H9 (cell line): ENCODE data around the gene FMNL3. TPM values are rescaled to one million over a fixed set of nuclear protein-coding genes. Genes with fewer than 3 reads are reported as not detected.

Source experiments
- DNase-seq: peaks from one replicate; pipeline ENCODE4 v3.0.0-alpha.2; 2017
- H2AFZ ChIP-seq: one replicate; pipeline ENCODE4 v1.6.1; 2013; ENCODE audit warnings: mild to moderate bottlenecking, low read length, control low read depth, moderate library complexity
- H2AK5ac ChIP-seq: 2 replicates; pipeline ENCODE4 v1.6.1; 2013; ENCODE audit warnings: low read length, control low read depth, mixed read lengths; ENCODE audit not compliant: insufficient read length
- H2BK120ac ChIP-seq: one replicate; pipeline ENCODE4 v1.6.1; 2013; ENCODE audit warnings: low read depth, mild to moderate bottlenecking, low read length, control low read depth, inconsistent platforms; ENCODE audit not compliant: poor library complexity, severe bottlenecking
- H2BK12ac ChIP-seq: 2 replicates; pipeline ENCODE4 v1.6.1; 2013; ENCODE audit warnings: low read length, control low read depth, mixed read lengths, low read depth; ENCODE audit not compliant: insufficient read length
- H2BK15ac ChIP-seq: 2 replicates; pipeline ENCODE4 v1.6.1; 2013; ENCODE audit warnings: low read depth, low read length, control low read depth
- H2BK20ac ChIP-seq: one replicate; pipeline ENCODE4 v1.6.1; 2013; ENCODE audit warnings: low read depth, mild to moderate bottlenecking, low read length, control low read depth, inconsistent platforms; ENCODE audit not compliant: poor library complexity, severe bottlenecking
- H2BK5ac ChIP-seq: 2 replicates; pipeline ENCODE4 v1.6.1; 2013; ENCODE audit warnings: low read length, control low read depth, mixed read lengths; ENCODE audit not compliant: insufficient read length
- H3K14ac ChIP-seq: 2 replicates; pipeline ENCODE4 v1.6.1; 2013; ENCODE audit warnings: low read length, control low read depth; ENCODE audit not compliant: insufficient read depth
- H3K18ac ChIP-seq: 2 replicates; pipeline ENCODE4 v1.6.1; 2013; ENCODE audit warnings: low read depth, mild to moderate bottlenecking, mixed read lengths, low read length, control low read depth; ENCODE audit not compliant: insufficient read length
- H3K23ac ChIP-seq: 2 replicates; pipeline ENCODE4 v1.6.1; 2013; ENCODE audit warnings: low read length, control low read depth, mixed read lengths, low read depth; ENCODE audit not compliant: insufficient read length
- H3K23me2 ChIP-seq: 2 replicates; pipeline ENCODE4 v1.6.1; 2013; ENCODE audit warnings: low read depth, mild to moderate bottlenecking, mixed read lengths, low read length, control low read depth; ENCODE audit not compliant: insufficient read length, poor library complexity, severe bottlenecking
- H3K27ac ChIP-seq: 2 replicates; pipeline ENCODE4 v1.5.1; 2013; ENCODE audit warnings: low read length, control low read depth, mixed read lengths, low read depth; ENCODE audit not compliant: insufficient read length
- H3K27me3 ChIP-seq: 2 replicates; pipeline ENCODE4 v1.6.1; 2013; ENCODE audit warnings: low read length, control low read depth, inconsistent platforms; ENCODE audit not compliant: insufficient read depth
- H3K4ac ChIP-seq: 2 replicates; pipeline ENCODE4 v1.6.1; 2013; ENCODE audit warnings: low read depth, mild to moderate bottlenecking, control low read depth, inconsistent platforms, low read length, moderate library complexity
- H3K4me1 ChIP-seq: 2 replicates; pipeline ENCODE4 v1.6.1; 2013; ENCODE audit warnings: low read length, control low read depth, inconsistent platforms; ENCODE audit not compliant: insufficient read depth
- H3K4me2 ChIP-seq: 2 replicates; pipeline ENCODE4 v1.6.1; 2013; ENCODE audit warnings: low read length, control low read depth, mixed read lengths; ENCODE audit not compliant: insufficient read length, insufficient read depth
- H3K56ac ChIP-seq: 2 replicates; pipeline ENCODE4 v1.6.1; 2013; ENCODE audit warnings: low read depth, mild to moderate bottlenecking, mixed read lengths, low read length, control low read depth; ENCODE audit not compliant: insufficient read length
- H3K79me1 ChIP-seq: 2 replicates; pipeline ENCODE4 v1.6.1; 2013; ENCODE audit warnings: low read depth, mild to moderate bottlenecking, moderate library complexity, low read length, control low read depth, inconsistent platforms; ENCODE audit not compliant: insufficient read depth, poor library complexity, severe bottlenecking
- H3K79me2 ChIP-seq: 2 replicates; pipeline ENCODE4 v1.6.1; 2013; ENCODE audit warnings: low read length, control low read depth, inconsistent platforms; ENCODE audit not compliant: insufficient read depth
- H3K9ac ChIP-seq: 2 replicates; pipeline ENCODE4 v1.6.1; 2013; ENCODE audit warnings: low read length, control low read depth, mixed read lengths; ENCODE audit not compliant: insufficient read length; ENCODE audit errors: extremely low read depth
- H3K9me3 ChIP-seq: one replicate; pipeline ENCODE4 v1.6.1; 2013; ENCODE audit warnings: low read depth, low read length, inconsistent platforms; ENCODE audit not compliant: control insufficient read depth
- H3T11ph ChIP-seq: one replicate; pipeline ENCODE4 v1.6.1; 2013; ENCODE audit warnings: mild to moderate bottlenecking, low read length, control low read depth, inconsistent platforms
- H4K20me1 ChIP-seq: one replicate; pipeline ENCODE4 v1.6.1; 2013; ENCODE audit not compliant: control insufficient read depth, insufficient read length, insufficient read depth
- H4K5ac ChIP-seq: 2 replicates; pipeline ENCODE4 v1.6.1; 2013; ENCODE audit warnings: low read depth, mild to moderate bottlenecking, mixed read lengths, low read length, control low read depth; ENCODE audit not compliant: insufficient read length
- H4K8ac ChIP-seq: replicated peaks from 2 replicates; pipeline ENCODE4 v1.6.1; 2013; ENCODE audit warnings: low read length, control low read depth, mixed read lengths, low read depth; ENCODE audit not compliant: insufficient read length
- H4K91ac ChIP-seq: 2 replicates; pipeline ENCODE4 v1.6.1; 2013; ENCODE audit warnings: low read depth, mild to moderate bottlenecking, moderate library complexity, mixed read lengths, low read length, control low read depth; ENCODE audit not compliant: insufficient read length
- H3K27ac Mint-ChIP-seq, 3 experiments: 2 replicates in 2 of 3; 3 replicates in 1 of 3; pipeline ENCODE4 v1.8.0; 2020 to 2021; ENCODE audit warnings: mixed read lengths in 3 of 3, mild to moderate bottlenecking in 1 of 3, moderate library complexity in 1 of 3
- H3K27me3 Mint-ChIP-seq: 2 replicates; pipeline ENCODE4 v1.8.0; 2021; ENCODE audit warnings: low read depth, mild to moderate bottlenecking, moderate library complexity, mixed read lengths
- H3K36me3 Mint-ChIP-seq, 3 experiments: 2 replicates in 2 of 3; 3 replicates in 1 of 3; pipeline ENCODE4 v1.8.0; 2020 to 2021; ENCODE audit warnings: low read depth in 3 of 3, mixed read lengths in 3 of 3; ENCODE audit not compliant: insufficient read depth in 1 of 3
- H3K4me1 Mint-ChIP-seq, 2 experiments: 2 replicates each; pipeline ENCODE4 v1.8.0; 2020; ENCODE audit warnings: mixed read lengths in 2 of 2
- H3K4me3 Mint-ChIP-seq, 2 experiments: 2 replicates in 1 of 2; 3 replicates in 1 of 2; pipeline ENCODE4 v1.8.0; 2020 to 2021; ENCODE audit warnings: mild to moderate bottlenecking in 2 of 2, mixed read lengths in 2 of 2, moderate library complexity in 1 of 2
- H3K9me3 Mint-ChIP-seq, 2 experiments: 2 replicates in 1 of 2; 3 replicates in 1 of 2; pipeline ENCODE4 v1.8.0; 2020; ENCODE audit warnings: mild to moderate bottlenecking in 2 of 2, mixed read lengths in 2 of 2, moderate library complexity in 1 of 2
- CTCF ChIP-seq: fragments of 200-600 bp; sonication (generic); conservative IDR thresholded peaks from 3 replicates; pipeline ENCODE4 v1.8.0; 2021; ENCODE audit warnings: antibody characterized with exemption, mild to moderate bottlenecking
- WGBS: extraction: QIAGEN DNeasy Blood & Tissue Kit; methylation state at CpG from one replicate; pipeline ENCODE4 v1.1.7; 2013; ENCODE audit warnings: missing lambda C conversion rate, low lambda C conversion rate, mixed read lengths; ENCODE audit not compliant: insufficient read length; ENCODE audit errors: extremely low coverage; 5-methylcytosine and 5-hydroxymethylcytosine counted together
- total RNA-seq: library from RNA; stranded (reverse); gene quantifications from 2 replicates; pipeline ENCODE4 v1.2.1, GENCODE V29; 2021

FMNL3 gene
- total RNA-seq, 1 experiment from 2014 or later: 22.8 TPM

DNA sequence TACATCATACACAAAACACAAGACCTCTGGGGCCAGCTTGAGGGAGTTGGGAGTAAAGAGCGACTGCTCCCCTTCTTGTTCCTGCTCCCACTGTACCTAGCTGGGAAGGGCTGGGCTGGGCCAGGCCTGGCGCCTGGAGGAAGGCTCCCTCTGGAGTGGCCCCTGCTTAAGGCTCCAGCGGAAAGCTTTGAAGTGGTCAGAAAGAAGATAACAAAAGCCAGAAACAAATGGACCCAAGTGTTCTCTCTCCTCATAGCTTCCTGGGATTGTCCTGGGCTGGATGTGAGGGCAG, 58.5 kb downstream of the FMNL3 start:
- Histone ChIP-seq H2BK20ac (no peak overlapping the region), H4K91ac (no peak overlapping the region), H2BK15ac (no peak overlapping the region), H2BK12ac (no peak overlapping the region), H3K18ac (no peak overlapping the region), H4K20me1 (no peaks in the 10 kb centered on the region), H3T11ph (no peak overlapping the region), H3K9me3 (no peaks in the 10 kb centered on the region), H4K5ac (no peak overlapping the region), H3K23me2 (no peaks in the 10 kb centered on the region), H2BK120ac (no peak overlapping the region), H3K9ac (no peak overlapping the region), H3K14ac (no peak overlapping the region), H3K4ac (no peak overlapping the region), H2AFZ (no peak overlapping the region), H3K27ac (no peak overlapping the region), H3K4me1 (no peaks in the 10 kb centered on the region), H3K79me1 (no peaks in the 10 kb centered on the region), H2BK5ac (no peak overlapping the region), H3K56ac (no peak overlapping the region), H2AK5ac (no peak overlapping the region), H3K79me2 (no peaks in the 10 kb centered on the region), H3K23ac (no peak overlapping the region), H4K8ac (no peak overlapping the region), H3K4me2 (no peak overlapping the region), H3K27me3 (no peaks in the 10 kb centered on the region)
- Mint-ChIP-seq H3K36me3 (peaks cover 41 to 85% (median 77%) of the 10 kb centered on the region in 3 experiments), H3K9me3 (no peaks in the 10 kb centered on the region), H3K27me3 (no peaks in the 10 kb centered on the region), H3K27ac (peak overlapping the region in 1 of 3 experiments; percentile 72; a peak in 1 of 7 replicates), H3K4me3 (no peak overlapping the region), H3K4me1 (peaks cover 12 to 22% of the 10 kb centered on the region in 2 experiments)
- no peak for TF ChIP-seq CTCF
- WGBS: no CpG with 5 or more reads among the region's 3 CpGs
- DNase-seq: no peak
